Measurements from ENCODE around the gene CHRD. TPM values are rescaled to one million over a fixed set of nuclear protein-coding genes. Genes with fewer than 3 reads are reported as not detected.

The CHRD gene
- total and polyA plus RNA-seq, 8 donors, result 5.2 to 27.2 (median 7.0) TPM

- no peak for TF ChIP-seq POLR2AphosphoS5 (IDR thresholded peaks at IDR 0.05)
- TF ChIP-seq POLR2A (IDR thresholded peaks at IDR 0.05), result no peak
- 29 to 55% (median 32%) methylated on average over 3 of the region's 3 CpGs for WGBS, 5 donors
- H3K27ac ChIP-seq, result peak overlapping the region in 3 of 5 donors; percentile 49 to 59 (median 50)
Measured at GRCh38 chr3:184368586-184369183, 11.2 kb upstream of the CHRD start.

GRCh38 chr3:184371570-184372018 lies 8.3 kb upstream of the CHRD start:
- no peak overlapping the region for H3K4me3 ChIP-seq
- no peaks in the 10 kb centered on the region for H3K9me3 ChIP-seq
- H3K4me1 ChIP-seq, result peaks cover 6 to 42% (median 29%) of the 10 kb centered on the region in 4 donors
- H3K27me3 ChIP-seq, result peaks cover 0 to 7% (median 0%) of the 10 kb centered on the region in 3 donors
- H3K36me3 ChIP-seq, result peaks cover 12 to 41% (median 37%) of the 10 kb centered on the region in 4 donors
- no peak overlapping the region for H3K27ac ChIP-seq
- peak; percentile 87 to 94 for DNase-seq
- 37 to 47% (median 42%) methylated on average over 5 of the region's 5 CpGs for WGBS, 5 donors
- intact Hi-C loops (cut with DNase I; ENCODE audit: low total_unique reads), result loop anchor here (10.0 kb wide), 1 partner anchor 143 kb away; no protein-coding TSS in a partner anchor
- peak in 5 of 7 experiments; percentile 87 to 97 (median 93) for TF ChIP-seq CTCF (IDR thresholded peaks at IDR 0.05)
- peak in 2 of 3 donors; percentile 37 to 88 for TF ChIP-seq POLR2AphosphoS5 (IDR thresholded peaks at IDR 0.05)
- TF ChIP-seq EP300 (IDR thresholded peaks at IDR 0.05), result no peak

More at GRCh38 chr3:184368586-184369183, 11.2 kb upstream of the CHRD start:
- peaks cover 17 to 68% (median 50%) of the 10 kb centered on the region in 4 donors for H3K4me1 ChIP-seq
- intact Hi-C loops (cut with DNase I; ENCODE audit: low total_unique reads), result no loop called here
- H3K9me3 ChIP-seq, result no peaks in the 10 kb centered on the region
- no peaks in the 10 kb centered on the region for H3K27me3 ChIP-seq
- peak in 1 of 2 donors; percentile 66 for DNase-seq
- H3K36me3 ChIP-seq, result peaks cover 18 to 60% (median 51%) of the 10 kb centered on the region in 4 donors
- H3K4me3 ChIP-seq, result no peak overlapping the region

- Histone ChIP-seq H3K27ac (no peak overlapping the region), H3K36me3 (peaks cover 12 to 34% (median 29%) of the 10 kb centered on the region in 4 donors), H3K4me3 (no peak overlapping the region), H3K27me3 (peaks cover 0 to 13% (median 0%) of the 10 kb centered on the region in 3 donors), H3K4me1 (peaks cover 8 to 39% (median 28%) of the 10 kb centered on the region in 4 donors), H3K9me3 (no peaks in the 10 kb centered on the region)
- intact Hi-C loops (cut with DNase I; ENCODE audit: low total_unique reads), result loop anchor here (10.0 kb wide), 1 partner anchor 142 kb away; no protein-coding TSS in a partner anchor
- no peak for DNase-seq
- TF ChIP-seq CTCF (IDR thresholded peaks at IDR 0.05) (no peak), POLR2AphosphoS5 (IDR thresholded peaks at IDR 0.05) (no peak), EP300 (IDR thresholded peaks at IDR 0.05) (no peak), POLR2A (IDR thresholded peaks at IDR 0.05) (no peak)
- WGBS, 5 donors, result 72 to 78% (median 75%) methylated on average over 8 of the region's 8 CpGs
Measured at GRCh38 chr3:184372296-184372821, 7.5 kb upstream of the CHRD start.

- no peak for DNase-seq
- no peak for TF ChIP-seq POLR2A (IDR thresholded peaks at IDR 0.05)
- no peak for TF ChIP-seq POLR2AphosphoS5 (IDR thresholded peaks at IDR 0.05)
- TF ChIP-seq EP300 (IDR thresholded peaks at IDR 0.05), result no peak
- no peak for TF ChIP-seq CTCF (IDR thresholded peaks at IDR 0.05)
- 57 to 75% (median 65%) methylated on average over 4 to 5 of the region's 5 CpGs for WGBS, 5 donors
Measured at GRCh38 chr3:184372911-184373310, 6.9 kb upstream of the CHRD start.

More at GRCh38 chr3:184372911-184373310, 6.9 kb upstream of the CHRD start:
- Histone ChIP-seq H3K36me3 (peaks cover 7 to 28% (median 24%) of the 10 kb centered on the region in 4 donors), H3K4me3 (no peak overlapping the region), H3K4me1 (peaks cover 13 to 42% (median 33%) of the 10 kb centered on the region in 4 donors), H3K27me3 (peaks cover 0 to 18% (median 0%) of the 10 kb centered on the region in 3 donors), H3K27ac (no peak overlapping the region), H3K9me3 (no peaks in the 10 kb centered on the region)
- intact Hi-C loops (cut with DNase I; ENCODE audit: low total_unique reads), result loop anchor here (10.0 kb wide), 1 partner anchor 142 kb away; no protein-coding TSS in a partner anchor

Measured in stomach (tissue), 9 donors.